Activated CD4-positive, alpha-beta T cell treated with anti-CD3 and anti-CD28 coated beads, Interleukin-2, amount 50 U/mL, for 16 hours (primary cell): ENCODE results near the gene MAGI2.

Experiments
- DNase-seq: peaks from one replicate; pipeline ENCODE4 v3.0.0-alpha.2; 2020

Gene MAGI2

DNA sequence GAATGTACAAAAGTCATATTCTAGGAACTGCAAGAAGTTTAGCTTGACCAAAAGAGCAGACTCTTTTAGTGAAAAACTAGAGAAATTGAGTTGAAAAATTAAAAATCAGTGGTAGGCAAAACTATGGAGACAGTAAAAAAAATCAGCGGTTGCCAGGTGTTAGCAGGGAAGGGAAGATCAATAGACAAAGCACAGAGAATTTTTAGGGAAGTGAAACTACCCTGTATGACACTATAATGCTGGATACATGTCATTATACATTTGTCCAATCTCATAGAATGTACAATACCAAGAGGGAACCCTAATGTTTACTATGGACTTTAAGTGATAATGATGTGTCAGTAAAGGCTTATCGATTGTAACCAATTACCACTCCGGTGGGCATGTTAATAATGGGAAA lies 761.9 kb downstream of the MAGI2 start:
- no peak for DNase-seq

GRCh38 chr7:78690174-78690573 lies 763.3 kb downstream of the MAGI2 start:
- DNase-seq: no peak

- no peak for DNase-seq
Measured at GRCh38 chr7:78688376-78688775, 765.1 kb downstream of the MAGI2 start.

GRCh38 chr7:78686189-78686588 lies 767.3 kb downstream of the MAGI2 start:
- DNase-seq: no peak

DNA sequence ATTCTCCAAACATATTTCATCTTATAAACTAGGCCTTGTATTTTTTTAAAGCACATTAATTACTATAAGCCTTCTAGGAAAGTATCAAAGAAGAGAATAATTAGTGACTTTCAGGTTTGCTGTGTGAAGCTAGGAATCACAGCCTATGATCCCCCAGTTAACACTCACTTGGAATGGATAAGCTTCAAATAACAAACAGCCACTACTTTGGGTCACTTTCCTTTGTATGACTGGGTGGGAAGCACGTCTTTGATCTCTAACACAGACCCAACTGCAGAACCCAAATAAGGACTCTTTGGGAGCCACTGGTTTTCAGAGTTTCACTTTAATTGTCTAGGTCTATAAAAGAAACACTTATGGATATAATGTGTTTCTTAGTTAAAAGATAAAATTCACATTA lies 769.3 kb downstream of the MAGI2 start:
- no peak for DNase-seq

DNA sequence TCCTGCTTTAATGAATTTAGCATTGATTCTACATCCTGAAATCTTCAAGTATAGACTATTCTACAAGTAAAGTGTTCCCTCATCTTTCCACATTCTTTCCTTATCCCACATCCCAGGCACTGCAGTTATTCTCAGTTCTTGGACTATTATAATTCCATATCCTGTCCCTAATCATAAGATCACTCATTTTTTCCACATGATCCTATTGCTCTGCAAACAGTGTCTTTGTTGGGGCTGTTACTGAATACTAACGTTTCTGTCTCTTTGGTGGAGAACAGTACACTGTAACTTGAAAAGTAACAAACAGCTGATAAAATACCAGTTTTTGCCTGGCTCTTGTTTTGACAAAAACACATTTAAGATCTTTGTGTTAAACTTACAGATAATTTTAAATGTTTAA lies 769.9 kb downstream of the MAGI2 start:
- DNase-seq: no peak

DNA sequence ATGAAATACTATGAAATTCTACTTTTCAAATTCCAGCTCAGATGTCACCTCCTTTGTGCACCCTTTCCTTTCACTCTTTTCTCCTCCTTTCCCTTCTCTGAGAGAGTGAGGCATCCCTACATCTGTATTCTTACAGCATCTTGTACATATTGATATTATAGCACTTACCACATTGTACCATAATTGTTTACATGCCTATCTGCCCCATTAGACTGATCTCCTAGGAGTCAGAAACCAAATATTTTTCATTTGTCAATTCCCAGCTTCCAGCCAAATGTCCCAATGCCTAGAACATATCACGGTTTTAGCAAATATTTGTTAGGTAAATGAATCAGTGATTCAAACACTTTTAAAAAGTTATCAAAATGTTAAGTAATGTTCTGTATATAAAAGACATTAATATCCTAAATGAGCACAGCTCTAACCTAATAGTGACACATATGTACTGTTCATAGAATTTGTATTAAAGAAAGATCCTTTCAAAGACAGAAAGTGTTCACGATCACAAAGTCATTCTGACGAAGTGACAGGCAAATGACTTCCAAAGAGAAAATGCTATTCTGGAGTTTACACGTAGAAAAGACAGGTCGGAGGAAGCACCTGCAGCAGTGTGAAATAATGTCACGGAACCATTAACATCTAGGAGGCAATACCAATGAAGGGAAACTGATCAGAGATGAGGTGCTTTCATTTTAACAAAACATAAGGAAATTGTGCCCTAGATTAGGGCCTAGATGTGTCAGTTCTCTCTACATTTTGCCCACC lies 774.2 kb downstream of the MAGI2 start:
- no peak for DNase-seq

DNA sequence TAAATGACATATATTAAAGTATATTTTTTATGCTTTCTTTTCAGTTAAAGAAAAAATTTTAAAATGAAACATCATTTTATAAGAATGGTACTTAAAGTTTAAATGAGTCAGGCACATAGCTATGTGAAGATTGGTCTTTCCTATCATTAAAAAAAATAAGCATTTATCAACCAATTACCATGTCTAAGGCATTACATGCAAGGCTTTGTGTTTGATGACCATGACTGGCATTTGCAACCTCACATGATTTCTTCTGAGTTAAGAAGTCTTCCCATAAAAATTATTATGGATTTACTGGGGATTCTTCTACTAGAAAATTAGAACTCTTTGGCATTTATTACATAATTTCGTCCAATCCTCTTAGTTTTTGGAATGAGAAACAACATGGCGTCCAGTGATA lies 776.1 kb downstream of the MAGI2 start:
- DNase-seq: no peak

GRCh38 chr7:78675511-78675910 lies 778.0 kb downstream of the MAGI2 start:
- no peak for DNase-seq

DNA sequence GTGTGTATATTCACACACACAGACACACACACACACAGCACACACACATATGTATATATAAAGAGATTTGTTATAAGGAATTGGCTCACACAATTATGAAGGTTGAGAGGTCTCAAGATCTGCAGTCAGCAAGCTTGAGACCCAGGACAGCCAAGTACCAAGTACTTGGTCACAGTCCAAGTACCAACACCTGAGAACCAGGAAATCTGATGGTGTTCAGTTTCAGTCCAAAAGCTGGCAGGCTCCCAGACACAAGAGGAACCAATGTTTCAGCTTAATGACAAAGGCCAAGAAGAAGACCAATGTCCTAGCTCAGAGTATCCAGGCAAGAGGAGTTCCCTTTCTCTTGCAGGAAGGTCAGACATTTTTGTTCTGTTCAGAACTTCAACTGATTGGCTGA lies 780.2 kb downstream of the MAGI2 start:
- DNase-seq: no peak

GRCh38 chr7:78662939-78663338 lies 790.5 kb downstream of the MAGI2 start:
- DNase-seq: no peak

DNA sequence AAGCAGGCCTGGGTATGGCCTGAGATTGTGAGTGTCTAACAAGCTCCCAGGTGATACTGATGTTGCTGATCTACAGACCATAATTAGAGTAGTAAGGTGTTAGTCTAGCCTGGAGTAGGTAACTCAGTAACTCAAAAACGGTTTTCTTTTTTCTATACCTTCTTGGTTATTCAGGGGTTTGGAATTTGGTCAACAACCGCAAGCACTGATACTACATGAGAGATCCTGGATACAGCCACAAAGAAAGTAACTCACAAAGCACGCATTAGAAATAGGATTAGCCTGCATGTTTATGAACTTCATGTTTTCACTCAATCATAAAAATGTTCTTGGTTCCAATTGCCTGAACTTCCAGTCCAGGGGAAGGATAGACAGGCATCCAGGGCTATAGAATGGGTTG lies 803.5 kb downstream of the MAGI2 start:
- no peak for DNase-seq

DNA sequence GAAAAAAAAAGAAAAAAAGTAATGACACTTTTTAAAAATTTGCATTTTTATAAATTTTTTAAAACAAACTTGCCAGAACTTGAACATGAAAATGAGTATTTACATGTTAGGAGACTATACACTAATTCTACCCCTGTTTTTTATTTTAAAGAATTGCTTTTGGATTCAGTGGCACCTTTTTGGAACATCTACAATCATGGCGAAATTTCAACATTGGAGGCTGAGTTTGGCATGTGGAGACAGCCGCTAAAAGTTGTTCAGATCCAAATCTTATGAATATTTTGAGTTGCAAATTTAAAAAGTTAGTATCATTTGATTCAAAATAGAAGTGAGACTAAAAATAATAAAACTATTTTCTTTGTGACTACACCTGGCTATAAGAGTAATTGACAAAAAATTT lies 804.2 kb downstream of the MAGI2 start:
- no peak for DNase-seq

DNA sequence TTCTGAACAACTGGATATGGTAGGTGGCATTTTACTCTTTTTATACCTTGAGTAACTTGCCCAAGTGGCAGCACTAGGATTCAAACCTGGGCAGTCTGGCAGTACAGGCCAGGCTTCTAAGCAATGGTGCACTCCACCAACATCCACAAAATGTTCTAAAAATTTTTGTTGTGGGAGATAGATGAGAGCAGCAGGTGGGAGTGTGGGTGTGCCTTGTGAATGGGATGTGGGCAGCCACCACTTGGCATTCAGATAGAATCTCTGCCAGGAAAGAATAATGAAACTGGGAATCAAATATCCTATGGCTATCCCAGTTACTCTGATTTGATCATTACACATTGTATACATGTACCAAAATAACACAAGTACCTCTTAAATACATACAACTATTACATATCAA lies 810.7 kb downstream of the MAGI2 start:
- DNase-seq: no peak

- no peak for DNase-seq
Measured at GRCh38 chr7:78638364-78638763, 815.1 kb downstream of the MAGI2 start.

DNA sequence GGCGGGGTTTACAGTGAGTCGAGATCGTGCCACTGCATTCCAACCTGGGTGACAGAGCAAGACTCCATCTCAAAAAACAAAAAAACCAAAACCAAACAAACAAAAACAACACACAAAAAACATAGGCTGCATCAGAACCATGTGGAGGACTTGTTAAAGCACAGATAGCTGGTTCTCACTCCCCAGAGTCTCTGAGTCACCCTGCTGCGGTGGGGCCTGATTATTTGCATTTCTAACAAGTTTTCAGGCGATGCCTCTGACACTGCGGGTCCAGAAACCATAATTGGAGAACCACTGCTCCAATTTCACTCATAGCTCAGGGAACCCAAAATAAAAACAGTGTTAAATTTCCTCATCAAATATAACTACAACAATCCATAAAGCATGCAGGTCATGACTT lies 816.7 kb downstream of the MAGI2 start:
- no peak for DNase-seq

- DNase-seq: no peak
Measured at GRCh38 chr7:78635026-78635793, 818.3 kb downstream of the MAGI2 start.

GRCh38 chr7:78634093-78634492 lies 819.4 kb downstream of the MAGI2 start:
- DNase-seq: no peak

DNA sequence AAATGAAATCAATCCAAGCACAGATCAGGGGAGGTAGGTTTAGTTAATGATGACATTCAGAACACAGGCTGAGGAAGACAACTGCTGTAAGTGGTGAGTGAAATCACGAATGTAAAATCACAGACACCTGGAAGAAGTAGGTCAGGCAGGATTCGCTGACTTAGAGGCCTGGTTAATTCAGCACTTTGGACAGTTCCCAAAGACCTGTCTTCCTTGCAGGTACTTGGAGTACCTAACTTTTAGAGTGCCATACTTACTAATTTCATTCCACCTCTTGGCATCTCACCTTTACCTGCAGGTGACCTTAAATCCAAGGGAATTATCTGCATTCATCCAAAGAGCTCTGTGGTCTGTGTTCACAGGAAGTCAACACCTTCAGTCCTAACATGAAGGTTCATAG lies 832.5 kb downstream of the MAGI2 start:
- no peak for DNase-seq

GRCh38 chr7:78616539-78616938 lies 836.9 kb downstream of the MAGI2 start:
- DNase-seq: no peak

DNA sequence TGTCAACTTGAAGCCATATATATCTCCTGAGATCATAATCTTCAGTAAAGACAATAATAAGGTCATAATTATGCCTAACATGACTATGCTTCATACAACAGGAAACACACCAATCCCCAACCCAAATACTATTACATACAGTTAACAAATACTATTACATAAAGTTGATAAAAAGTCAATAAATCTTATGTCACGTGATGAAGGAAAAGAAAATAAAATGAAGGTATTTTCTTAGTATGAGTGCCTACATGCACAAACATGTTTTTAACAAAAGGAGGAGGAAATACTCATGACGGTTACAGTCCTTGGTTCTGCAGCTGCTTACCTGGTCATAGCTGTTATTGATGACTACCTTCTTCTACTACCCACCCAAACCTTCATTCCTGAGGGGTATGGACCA lies 844.2 kb downstream of the MAGI2 start:
- no peak for DNase-seq

DNA sequence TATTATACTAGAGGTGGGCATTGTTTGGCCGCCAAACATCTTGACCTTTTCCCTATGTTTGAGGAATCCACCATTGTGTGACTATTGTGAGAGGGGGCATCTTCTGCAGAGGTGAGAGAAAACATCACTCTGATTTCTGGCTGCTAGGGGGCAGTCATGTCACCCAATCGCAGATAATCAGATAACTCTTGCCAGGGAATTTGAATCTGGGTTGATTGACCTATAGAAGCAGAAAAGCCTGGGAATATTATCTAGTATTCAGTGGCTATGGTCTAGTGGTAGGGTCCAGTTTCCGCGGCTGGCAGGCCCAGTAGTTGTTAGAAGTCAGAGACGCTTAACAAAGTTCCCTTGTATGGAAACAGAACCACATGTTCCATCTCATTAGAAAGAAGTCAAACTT lies 846.4 kb downstream of the MAGI2 start:
- no peak for DNase-seq

GRCh38 chr7:78605119-78605518 lies 848.3 kb downstream of the MAGI2 start:
- no peak for DNase-seq

DNA sequence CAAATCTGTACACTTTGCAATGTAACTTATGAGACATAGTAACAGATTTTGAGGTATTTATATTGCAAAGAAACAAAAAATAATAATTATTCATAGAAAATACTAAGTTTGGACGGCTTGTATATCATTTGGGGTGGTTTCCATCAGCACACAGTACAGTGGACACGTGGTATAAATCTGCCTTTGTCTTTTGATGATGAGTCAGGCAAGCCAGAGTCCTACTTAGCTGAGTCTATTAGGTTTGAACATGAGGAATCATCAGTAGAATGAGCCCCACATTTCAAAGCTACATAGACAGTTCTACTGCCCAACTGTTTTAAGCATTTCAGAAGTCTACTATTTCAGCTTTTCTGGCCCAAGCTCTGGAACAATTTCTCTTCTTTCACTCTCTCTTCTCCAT lies 851.7 kb downstream of the MAGI2 start:
- DNase-seq: no peak

GRCh38 chr7:78594156-78594555 lies 859.3 kb downstream of the MAGI2 start:
- DNase-seq: no peak
